GM19395 (cell line): ENCODE data around the gene DENND1A.

Experiments
- ATAC-seq: cut with Tn5 transposase; IDR thresholded peaks from one replicate; pipeline ENCODE4 v1.9.1; 2021; ENCODE audit warnings: mild to moderate bottlenecking, moderate library complexity; ENCODE audit not compliant: unreplicated experiment

DENND1A gene

DNA sequence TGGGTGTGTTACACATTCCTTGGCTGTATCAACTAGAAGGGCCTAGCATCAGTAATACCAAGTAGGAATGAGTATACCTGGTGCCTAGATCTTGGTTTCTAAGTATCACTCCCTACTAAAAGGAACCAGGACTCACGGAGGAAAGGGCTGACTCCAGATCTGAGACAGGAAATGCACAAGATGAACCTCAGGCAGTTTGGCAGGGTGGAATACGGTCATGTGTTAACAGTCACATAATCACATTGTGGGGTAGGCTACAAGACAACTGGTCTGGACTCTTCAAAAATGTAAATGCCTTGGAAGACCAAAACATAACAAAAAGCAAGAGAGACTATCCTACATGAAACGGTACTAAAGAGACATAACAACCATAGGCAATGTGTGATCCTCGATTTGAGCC is 415.2 kb downstream of the DENND1A start:
- ATAC-seq, result no peak

DNA sequence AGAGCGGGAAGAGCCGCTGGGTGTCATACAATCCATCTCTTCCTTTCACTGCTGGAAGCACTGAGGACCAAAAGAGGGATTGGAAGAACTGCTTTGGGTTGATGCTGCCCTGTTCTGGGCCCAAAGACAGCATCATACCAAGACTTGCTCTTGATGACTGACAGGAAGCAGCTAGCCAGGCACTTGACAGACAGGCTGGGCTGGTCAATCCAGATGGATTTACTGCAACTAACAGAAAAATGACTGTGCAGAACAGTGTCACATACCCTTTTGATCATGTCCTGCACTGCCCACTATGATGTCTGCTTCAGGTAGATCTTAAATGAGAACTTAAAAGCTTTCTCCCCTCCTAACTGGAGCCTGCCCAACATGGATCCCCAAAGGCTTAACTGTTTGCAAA is 416.4 kb downstream of the DENND1A start:
- ATAC-seq, result no peak

DNA sequence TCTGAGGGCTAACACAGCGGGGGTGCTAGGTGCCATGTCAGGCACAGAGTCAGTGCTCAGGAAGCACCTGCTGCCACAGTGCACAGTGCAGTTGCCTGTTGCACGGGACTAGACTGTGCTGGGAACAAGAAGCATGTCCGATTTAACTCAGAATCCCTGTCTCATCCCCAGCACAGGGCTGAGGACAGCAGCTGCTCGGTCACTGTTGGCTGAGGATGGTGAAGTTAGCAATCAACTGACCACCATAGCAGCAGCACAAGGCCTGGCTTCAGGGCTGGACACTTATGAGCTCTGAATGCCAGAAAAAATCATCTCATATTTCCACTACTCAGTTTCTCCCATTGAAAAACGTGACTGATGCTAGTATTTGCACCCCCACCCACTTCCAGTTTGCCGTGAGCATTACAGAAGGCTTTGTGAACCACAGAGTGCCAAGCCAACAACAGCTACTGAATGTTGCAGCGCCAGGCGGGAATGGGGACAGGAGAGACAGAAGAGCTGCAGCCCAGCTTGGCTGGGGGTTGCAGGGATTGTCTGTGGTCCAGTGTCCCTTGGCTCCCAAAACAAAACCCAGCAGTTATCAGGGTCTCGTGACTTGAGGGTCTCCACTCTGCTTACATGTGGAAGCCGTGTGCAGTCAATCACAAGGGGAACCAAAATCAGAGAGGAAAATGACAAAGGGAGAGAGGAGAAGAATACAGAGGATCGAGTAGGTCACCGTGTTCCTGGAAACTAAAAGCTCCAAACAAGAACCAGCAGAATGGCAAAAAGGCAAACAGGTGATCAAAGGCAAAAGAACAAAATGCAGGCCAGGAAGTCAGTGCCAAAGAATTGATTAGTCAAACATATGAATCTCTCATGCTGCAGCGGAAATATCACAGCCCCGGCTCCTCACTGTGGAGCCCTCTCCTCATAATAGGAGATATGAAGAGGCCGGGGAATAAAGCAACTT is 418.3 kb downstream of the DENND1A start:
- ATAC-seq, result no peak

DNA sequence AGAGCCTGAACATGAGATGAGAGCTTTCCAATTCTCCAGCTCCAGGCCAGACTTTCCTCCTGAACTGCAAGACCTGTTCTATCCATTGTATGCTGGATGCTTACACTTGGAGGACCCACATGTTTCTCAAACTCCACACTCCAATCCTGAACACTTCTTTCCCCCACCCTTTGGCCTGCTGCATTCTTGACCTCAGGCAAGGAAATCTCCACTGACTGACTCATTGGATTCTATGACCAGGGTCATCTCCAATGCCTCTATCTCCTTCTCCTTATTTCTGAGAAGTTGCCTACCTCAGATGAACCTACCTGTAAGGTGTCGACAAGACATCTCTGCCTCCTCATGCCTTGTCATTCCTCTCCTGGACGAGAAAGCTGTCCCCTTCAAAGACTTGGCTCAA is 420.3 kb downstream of the DENND1A start:
- no peak for ATAC-seq

DNA sequence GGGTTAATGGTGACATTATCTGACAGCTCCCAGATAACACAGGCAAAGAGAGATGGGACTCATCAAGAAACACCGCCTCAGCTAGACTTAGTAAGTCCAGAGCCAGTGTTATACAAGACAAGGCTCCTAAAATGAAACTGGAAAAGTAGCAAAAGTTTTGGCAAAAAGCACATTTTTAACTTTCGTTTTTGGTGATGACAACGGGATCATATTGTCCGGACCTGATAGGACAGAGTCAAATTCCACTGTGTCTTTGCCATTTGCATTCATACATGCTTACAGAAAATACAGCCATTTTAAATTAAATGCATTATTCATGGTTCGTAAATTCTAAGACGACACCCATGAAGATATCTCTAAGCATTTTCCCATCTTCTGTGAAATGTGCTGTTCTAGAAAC is 421.9 kb downstream of the DENND1A start:
- ATAC-seq, result no peak

DNA sequence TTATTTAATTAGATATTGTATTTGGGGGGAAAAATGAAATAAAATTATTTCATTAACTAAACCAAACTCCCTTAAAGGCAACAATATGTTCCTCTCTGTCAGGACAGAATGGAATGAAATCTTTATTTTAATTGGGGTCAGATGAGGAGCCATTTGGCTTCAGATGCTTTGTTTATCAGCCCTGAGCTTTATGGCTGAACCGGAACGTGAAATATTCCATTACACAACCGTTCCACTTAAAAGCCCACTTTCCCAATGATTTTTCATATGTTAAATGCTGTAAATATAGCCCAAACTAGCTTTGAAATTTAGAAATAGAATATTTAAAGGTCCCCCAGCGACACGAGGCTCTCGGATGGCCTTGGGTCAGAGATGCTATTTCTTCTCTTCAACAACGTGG is 424.4 kb downstream of the DENND1A start:
- no peak for ATAC-seq

DNA sequence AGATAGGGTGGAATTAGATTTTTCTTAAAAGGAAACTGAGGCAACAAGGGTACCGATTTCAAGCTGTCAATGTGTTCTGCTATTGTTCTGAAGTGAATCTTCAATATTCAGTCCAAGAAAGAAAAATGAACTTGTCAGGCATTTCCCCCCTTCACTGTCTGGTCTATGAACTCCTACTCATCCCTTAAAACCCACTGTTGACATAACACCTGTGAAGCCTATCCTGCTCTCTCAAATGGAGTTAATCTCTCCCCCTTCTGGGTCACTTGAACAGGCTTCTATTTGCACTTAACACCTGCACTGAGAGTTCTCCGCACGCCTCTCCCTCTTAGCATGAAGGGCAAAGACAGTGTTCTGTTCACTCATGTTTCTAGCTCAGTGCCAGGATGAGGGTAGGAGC is 429.6 kb downstream of the DENND1A start:
- no peak for ATAC-seq

DNA sequence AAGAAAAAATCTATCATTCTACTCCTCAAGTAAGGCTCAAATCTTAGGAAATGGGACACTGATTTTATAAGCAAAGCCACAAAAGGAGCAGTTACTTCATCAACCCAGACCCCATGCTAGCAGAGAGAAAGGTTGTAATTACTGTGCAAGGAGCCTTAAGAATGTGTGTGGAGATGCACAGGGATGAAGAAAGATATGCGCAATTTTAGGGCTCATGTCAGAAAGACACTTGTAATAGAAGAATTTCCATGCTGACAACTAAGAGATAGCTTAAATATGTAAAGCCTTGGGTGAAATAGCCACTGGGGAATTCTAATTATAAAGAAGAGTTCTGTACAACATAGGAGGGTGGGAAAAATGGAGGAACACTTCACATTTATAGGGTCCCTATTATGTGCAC is 432.1 kb downstream of the DENND1A start:
- no peak for ATAC-seq

DNA sequence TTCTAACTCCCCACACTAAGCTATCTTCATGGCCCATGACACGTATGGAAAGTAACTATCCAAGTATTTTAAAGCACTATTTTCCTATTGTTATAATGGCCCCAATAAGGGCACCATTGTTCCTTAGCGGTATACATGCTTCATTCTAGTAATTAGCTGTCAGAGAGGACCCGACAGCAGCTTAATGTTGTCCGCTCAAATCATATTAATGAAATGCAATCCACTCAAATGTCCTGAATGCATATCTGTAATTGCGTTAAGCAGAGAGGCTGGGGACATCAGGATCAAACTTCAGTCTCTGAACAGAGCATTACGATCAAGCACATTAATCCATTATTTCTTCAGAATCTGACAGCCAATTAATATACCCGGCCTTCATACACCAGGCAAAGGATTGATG is 434.2 kb downstream of the DENND1A start:
- ATAC-seq, result no peak

DNA sequence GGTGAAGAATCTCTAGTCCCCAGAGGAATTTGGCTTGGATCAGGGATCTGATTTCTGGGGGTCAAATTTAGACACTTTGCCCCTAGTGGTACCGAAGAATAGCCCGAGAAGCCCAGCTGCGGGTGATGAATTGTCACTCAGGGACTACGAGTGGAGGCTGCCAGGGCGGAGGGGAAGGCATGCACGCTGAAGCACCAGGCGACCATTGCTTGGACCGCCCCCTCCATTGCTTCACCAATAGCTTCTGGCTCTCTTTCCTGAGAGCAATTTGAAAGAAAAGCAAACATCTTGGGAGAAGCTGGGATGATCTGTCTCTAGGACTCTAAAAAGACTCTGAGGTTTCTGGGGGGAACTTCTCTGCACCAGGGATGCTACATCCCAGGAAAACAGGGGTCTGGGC is 436.3 kb downstream of the DENND1A start:
- ATAC-seq, result no peak

DNA sequence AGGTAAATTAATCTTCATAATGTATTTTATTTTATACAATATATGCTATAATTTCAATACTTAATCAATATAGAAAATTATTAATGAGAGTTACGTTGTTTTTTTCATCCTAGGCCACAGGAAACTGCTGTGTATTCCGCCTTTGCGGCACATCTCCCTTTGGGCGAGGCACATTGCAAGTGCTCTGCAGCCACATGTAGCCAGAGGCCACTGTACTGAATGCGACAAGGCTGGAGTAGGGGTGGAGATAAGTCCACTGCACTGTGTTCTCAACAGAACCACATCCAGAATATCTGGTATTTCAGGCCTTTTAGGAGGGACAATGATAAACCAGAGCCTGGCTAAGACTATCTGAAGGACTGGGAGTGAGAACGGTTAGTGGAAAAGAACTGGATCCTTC is 439.2 kb downstream of the DENND1A start:
- ATAC-seq, result no peak

DNA sequence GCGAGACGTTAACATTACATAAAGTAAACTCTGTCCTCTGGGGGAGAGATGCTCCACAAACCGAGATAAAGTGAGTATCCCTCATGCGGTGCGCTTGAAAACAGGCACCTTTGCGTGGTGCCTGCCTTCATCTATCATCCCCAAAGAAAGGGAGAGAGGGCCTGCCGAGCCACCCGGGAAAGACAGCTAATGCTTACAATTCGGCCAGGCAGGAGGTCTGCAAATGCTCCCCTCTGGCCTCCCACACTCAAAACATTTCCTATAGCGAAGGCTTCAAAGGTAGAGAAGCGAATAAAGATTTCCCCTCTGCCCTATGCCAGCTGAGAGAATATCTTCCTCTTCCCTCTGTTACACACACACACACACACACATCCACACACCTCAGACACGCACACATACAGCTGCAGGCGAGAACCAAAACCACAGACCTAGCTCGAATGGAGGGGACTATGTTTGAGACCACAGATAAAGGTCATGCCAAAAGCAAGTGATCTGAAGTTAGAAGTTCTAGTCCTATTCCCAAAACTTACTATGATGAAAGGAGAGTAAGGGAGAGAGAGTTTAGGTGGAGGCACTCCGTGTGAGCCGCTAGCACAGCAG is 441.1 kb downstream of the DENND1A start:
- ATAC-seq, result no peak

DNA sequence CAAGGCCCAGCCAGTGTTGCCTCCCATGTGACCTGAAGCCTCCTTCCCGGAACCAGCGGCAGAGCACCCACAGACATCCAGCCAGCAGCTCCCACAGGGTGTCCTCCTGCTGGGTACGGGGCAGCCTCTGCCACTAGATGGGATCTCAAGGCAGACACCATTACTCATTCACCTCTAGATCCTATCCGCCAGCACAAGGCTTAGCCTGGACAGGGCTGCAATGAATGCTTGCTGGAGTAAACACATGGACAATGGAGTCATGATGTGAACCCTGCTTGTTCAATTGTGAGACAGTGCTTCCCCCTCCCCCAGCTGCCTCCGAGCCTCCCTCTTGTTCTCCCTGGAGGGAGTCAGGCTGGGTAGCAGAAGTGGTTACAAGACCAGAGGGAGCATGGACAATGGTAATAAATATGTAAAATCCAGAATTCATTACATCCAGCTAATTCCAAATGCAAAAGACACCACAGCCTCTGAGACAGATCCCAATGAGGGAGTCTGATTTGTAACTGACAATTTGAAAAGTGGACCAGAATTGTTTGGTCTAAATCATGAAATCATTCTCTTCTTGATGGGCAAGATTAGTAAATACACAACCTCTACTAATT is 441.9 kb downstream of the DENND1A start:
- no peak for ATAC-seq

DNA sequence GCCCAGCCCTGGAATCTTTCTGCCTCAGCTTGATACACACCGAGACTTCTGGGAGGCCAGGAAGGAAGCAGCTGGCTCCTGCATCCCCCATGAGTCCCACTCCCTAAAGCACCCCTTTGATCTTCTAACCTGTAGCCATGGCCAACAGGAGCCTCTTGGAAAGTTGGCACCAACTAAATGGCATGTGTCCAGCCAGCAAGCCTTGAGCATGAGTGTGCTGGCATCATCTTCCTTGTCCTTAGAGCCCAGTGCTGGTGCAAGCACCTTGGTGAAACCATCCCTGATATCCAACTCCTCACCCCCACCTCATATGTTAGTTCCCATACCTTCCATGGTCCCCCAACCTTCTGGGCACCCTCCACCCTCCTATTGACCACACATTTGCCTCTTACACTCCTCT is 443.5 kb downstream of the DENND1A start:
- no peak for ATAC-seq

DNA sequence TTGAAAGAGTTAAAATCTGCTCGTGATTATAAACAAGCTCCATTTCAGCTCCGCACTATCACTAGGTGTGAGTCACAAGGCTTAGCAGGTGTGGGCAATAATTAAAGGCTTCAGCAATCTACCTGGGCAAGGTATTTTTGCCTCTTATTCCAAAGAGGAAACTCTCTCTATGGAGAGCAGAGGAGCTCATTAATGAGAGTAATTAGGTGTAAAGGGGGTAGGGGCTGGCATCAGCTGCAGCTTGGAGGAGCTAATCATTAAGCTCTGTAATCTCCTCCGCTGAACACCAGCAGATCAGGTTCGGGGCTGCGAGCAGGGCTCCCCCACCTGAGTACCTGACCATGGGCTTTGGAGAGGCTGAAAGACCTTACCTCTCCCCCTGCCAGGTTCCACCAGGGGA is 444.7 kb downstream of the DENND1A start:
- ATAC-seq, result no peak

DNA sequence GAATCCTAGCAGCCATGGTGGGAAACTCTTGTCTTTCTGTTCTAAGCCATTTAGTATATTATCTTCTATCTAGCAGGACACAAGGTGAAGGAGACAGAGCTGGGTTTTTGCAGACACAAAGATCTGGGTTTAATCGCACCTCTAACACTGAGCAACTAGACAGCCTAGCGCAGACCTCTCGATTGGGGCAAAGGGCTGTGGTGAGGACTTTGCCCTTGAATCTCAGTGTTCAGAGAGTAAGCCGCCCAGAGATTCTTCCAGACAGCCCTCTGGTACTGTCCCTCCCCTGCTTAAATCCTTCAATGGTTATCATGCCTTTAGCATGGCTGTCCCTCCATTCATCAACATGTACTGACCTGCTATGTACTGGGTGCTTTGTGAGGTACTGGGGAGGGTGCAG is 445.8 kb downstream of the DENND1A start:
- ATAC-seq, result no peak

DNA sequence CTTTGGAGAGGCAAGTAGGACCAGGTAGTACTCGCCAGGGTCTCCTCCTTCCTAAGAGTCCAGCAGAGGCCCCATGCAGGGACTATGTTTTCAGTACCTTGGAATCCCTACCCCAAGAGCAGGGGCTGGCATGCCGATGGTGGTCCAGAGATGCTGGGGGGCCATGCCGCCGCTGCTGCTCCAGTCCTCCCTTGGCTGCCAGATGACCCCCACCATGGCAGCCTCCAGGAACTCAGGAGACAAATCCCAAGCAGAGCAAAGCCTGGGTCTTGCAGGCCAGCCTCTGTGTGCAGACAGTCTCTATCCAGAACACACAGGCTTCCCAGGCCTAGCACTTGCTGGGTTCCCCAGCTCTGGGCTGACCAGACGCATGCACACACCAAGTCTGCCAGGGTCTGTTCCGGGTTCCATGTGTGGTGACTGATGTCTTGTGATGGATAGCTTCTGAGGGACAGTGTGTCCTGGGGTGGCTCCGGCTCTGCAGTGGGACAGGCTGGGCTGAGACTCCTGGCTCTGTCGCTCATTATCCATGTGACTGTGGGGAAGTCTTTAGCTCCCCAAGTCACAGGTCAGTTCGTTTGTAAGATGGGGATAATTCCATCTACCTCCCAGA is 446.6 kb downstream of the DENND1A start:
- no peak for ATAC-seq

DNA sequence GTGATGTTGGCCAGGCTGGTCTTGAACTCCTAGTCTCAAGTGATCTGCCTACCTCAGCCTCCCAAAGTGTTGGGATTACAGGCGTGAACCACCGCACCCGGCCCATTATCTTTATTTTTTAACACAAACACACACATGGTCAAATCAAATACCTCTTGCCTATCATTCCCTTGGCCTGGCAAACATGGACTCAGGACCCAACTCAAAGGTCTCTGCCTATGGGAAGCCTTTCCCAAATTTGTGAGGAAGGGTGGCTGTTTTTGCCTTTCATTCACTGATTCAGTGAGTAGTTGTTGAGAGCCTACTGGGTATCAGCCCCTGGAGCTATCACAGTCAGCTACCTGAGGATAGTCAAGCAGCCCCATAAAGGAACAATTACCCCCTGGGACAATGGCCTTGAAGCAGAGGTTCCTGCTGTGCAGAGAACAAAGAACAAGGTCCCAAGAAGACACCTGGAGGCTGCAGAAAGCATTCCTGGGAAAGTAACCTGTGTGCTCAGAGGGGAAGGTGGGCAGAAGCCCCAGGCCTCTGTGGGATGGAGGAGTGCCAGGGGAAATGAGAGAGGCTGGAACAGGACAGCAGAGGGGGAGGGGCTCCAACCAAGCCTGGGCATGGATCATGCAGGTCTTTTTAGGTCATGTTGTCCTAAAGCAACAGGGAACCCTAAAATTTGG is 447.5 kb downstream of the DENND1A start:
- no peak for ATAC-seq

DNA sequence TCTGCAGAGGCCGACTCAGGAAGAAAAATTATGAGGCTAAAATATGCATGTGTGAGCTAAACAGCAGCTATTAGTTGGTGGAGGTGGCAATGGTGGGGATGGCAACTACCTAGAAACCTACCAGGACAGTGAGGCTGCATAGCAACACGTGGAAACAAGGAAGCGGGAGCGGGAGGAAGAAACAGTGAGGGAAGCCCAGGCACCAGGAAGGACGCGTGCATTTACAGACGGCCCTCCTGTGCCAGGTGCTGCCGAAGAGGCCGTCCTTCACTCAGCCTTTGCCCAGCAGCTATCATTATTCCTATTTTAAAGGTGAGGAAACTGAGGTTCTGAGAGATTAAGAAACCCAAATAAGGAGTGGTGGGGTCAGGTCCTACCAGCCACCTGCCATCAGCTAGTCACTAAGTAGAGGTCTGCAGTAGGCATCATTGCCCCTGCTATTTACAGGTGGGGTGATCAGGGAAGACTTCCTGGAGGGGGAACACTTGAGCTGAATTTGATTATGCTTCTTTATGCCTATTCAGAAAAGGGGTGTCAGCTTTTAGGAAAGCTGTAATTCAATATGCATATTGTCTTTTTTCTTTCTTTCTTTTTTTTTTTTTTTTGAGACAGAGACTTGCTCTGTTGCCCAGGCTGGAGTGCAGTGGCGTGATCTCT is 448.6 kb downstream of the DENND1A start:
- ATAC-seq, result no peak

DNA sequence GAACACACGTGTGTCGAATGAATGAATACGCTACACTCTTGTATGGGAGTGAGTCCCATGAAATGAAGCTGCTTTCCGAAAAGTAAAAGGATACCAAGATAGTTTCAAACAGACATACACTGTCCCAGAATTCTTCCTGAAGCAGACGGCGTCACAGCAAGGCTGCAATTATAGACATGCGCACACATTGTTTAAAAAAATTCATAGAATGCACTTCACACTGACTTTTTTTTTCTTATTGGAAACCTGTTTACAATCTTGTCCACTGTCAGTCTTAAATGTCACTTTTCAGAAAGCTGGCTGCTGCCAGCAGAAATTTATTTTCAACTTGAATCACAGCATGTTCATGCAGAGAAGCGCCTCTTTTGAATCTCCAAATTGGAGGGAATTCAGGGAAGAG is 449.1 kb downstream of the DENND1A start:
- ATAC-seq, result no peak

DNA sequence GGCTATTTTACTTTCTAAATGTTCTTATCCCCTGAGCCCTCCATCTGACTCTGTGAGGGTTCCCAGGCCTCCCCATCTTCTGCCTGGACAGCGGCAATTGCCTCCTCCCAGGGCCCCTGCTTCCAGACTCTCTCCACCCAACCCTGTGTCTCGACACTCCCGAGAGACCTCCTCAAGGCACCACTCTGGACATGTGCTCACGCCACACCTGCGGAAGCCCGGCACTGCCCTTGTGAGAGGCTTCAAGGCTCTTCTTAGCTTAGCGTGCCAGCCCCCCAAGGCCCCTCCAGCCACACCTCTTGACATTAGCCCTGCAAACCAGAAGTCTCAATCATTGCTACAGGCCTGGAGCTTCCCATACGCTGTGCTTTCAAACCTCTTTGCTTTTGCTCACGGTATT is 449.8 kb downstream of the DENND1A start:
- ATAC-seq, result no peak
